Measurements from ENCODE around the gene TAF4.

DNA sequence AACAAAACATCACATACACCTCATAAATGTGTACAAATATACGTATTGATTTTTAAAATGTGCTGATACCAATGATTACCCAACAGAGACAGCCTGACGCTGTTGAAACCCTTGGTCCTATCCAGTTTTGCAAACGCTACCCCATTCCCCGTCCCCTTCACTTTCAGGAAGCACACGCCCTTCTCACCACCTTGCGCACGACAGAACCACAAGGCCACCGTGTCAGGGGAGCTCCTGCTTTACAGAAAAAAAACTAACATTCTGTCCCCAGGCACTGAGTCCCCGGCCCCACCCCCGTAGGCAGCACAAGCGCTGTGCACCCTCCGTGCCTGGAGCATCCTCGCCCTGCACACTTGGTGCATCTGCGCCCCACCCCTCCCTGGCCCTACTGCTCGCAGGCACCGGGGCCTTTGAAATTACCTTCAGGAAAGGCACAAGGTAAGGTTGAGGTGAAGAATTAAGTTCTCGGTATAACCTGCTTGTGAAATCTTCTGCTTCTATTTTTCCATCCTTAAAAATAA is 58.5 kb downstream of the TAF4 start:
- no peak for TF ChIP-seq POLR2A (IDR thresholded peaks at IDR 0.05; ENCODE audit: low read length)
- no peak for TF ChIP-seq GATA1 (IDR thresholded peaks at IDR 0.05; ENCODE audit: low read depth, low read length)
